ENCODE results near the gene POLR2L. TPM values are rescaled to one million over a fixed set of nuclear protein-coding genes. Genes with fewer than 3 reads are reported as not detected.
A peak's percentile ranks its signal among the peaks of the same experiment; 100 is the strongest.

Gene POLR2L
- total and polyA plus RNA-seq, 2 of the 13 experiments (the other 11 are each of a cell fraction or from before 2014, with no cell fraction given), result 104 to 114 TPM

DNA sequence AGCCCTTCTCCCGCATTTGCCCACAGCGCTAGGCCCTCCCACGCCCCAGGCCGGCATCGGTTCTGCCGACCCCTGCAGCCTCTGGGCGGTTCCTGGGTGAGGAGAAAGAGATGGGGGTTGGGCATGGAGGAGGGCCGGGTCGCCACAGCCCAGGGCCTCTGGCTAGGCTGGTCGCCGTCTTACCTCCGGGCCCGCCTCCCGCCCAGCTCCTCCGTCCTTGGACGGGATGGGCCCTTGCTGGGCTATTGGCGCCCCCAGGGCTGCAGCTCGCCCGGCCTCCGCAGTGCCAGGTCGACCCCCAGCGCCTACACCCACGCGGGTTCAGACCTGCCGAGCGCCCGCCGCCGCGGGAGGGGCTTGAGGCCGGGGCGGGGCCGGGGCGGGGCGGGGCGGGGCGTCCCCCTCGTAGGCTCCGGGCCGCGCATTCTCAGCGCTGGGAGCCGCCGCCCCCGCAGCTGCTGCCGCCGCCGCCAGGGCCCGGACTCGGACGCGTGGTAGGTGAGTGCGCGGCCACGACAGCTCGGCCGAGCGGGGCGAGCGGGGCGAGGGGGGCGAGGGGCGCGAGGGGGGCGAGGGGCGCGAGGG is 9.7 kb downstream of the POLR2L start, which contains the start of gene CD151:
TSS of gene CD151 (plus strand) at position 424 of the 585 bp plus-strand sequence. CDS start 3,118 bp downstream, outside the sequence.
- intact Hi-C loops (cut with micrococcal nuclease; ENCODE audit: unreplicated experiment) (no loop called here), in situ Hi-C loops (cut with HindIII; ENCODE audit: extremely low pct_ligation_motif_present, low pct_unique_long_range_greater_than_20kb) (no loop called here)
- FAIRE-seq (no peak), ATAC-seq (peak; percentile 7), DNase-seq (ENCODE audit: low spot score) (no peak)
- Histone ChIP-seq H3K36me3 (replicated peaks in 1 of 2; ENCODE audit: control insufficient read depth in 1 of 2, insufficient read depth in 2 of 2, low read length in 2 of 2) (peaks cover 4 to 10% of the 10 kb centered on the region in 2 experiments; a peak in 3 of 5 replicates), H3K79me2 (ENCODE audit: insufficient read depth, low read length) (peaks cover 11% of the 10 kb centered on the region), H3K9me3 (ENCODE audit: low read length) (no peaks in the 10 kb centered on the region), H3K27ac (ENCODE audit: extremely low read length, insufficient read depth, low read length) (peak within 1 kb of the TSS; percentile 61), H3K4me1 (ENCODE audit: insufficient read depth, low read length) (peaks cover 75% of the 10 kb centered on the region), H3K4me3 (replicated peaks in 1 of 3; ENCODE audit: insufficient read depth in 1 of 3, low read depth in 2 of 3, low read length in 3 of 3) (peak within 1 kb of the TSS; percentile 71 to 81 (median 77)), H3K4me2 (ENCODE audit: low read depth, low read length) (peak within 1 kb of the TSS; percentile 87), H4K20me1 (ENCODE audit: insufficient read depth, low read length) (peaks cover 7% of the 10 kb centered on the region; the same call in 1 of the 2 replicates), H3K27me3 (ENCODE audit: control insufficient read depth in 1 of 2, insufficient read depth in 2 of 2, low read length in 2 of 2) (no peaks in the 10 kb centered on the region), H2AFZ (ENCODE audit: low read length) (no peak within 1 kb of the TSS), H3K9ac (ENCODE audit: insufficient read depth, low read depth, low read length) (peak within 1 kb of the TSS; percentile 85)
- ChIA-PET POLR2A (interaction anchor here (1.0 to 16.1 kb wide), 3 partner anchors 9 to 37 kb away, joined by 4 to 264 read pairs (median 141); partner anchors contain the start of genes PNPLA2, POLR2L and TSPAN4), CTCF (ENCODE audit: low intra/inter-chr PET ratio, low total read pairs) (no interaction called here)
- WGBS (ENCODE audit: low lambda C conversion rate), result 4% methylated on average over 4 of the region's 67 CpGs
- BruUV-seq (replicated peaks), result no TSS peak
- TF ChIP-seq FOXC1 (CRISPR knock-in tag; IDR thresholded peaks at IDR 0.05; ENCODE audit: borderline replicate concordance) (no peak), ZNF274 (CRISPR knock-in tag; IDR thresholded peaks at IDR 0.05) (no peak), TEAD2 (CRISPR knock-in tag; IDR thresholded peaks at IDR 0.05) (no peak), ZNF354B (CRISPR knock-in tag; IDR thresholded peaks at IDR 0.05) (no peak), ZNF44 (CRISPR knock-in tag; IDR thresholded peaks at IDR 0.05) (no peak), SIN3B (IDR thresholded peaks at IDR 0.05; ENCODE audit: low read length) (no peak), PHF8 (CRISPR knock-in tag; IDR thresholded peaks at IDR 0.05) (peak; percentile 62), ZNF180 (CRISPR knock-in tag; IDR thresholded peaks at IDR 0.05; ENCODE audit: borderline replicate concordance, low read depth) (no peak), ZNF761 (CRISPR knock-in tag; conservative IDR thresholded peaks at IDR 0.05) (no peak), NBN (conservative IDR thresholded peaks at IDR 0.05) (no peak), NKX3-1 (CRISPR knock-in tag; IDR thresholded peaks at IDR 0.05) (no peak), RBFOX2 (IDR thresholded peaks at IDR 0.05; ENCODE audit: low read depth, low read length) (peak; percentile 51; the same call in 1 of the 2 replicates)
- TF ChIP-seq, protein P1, sequence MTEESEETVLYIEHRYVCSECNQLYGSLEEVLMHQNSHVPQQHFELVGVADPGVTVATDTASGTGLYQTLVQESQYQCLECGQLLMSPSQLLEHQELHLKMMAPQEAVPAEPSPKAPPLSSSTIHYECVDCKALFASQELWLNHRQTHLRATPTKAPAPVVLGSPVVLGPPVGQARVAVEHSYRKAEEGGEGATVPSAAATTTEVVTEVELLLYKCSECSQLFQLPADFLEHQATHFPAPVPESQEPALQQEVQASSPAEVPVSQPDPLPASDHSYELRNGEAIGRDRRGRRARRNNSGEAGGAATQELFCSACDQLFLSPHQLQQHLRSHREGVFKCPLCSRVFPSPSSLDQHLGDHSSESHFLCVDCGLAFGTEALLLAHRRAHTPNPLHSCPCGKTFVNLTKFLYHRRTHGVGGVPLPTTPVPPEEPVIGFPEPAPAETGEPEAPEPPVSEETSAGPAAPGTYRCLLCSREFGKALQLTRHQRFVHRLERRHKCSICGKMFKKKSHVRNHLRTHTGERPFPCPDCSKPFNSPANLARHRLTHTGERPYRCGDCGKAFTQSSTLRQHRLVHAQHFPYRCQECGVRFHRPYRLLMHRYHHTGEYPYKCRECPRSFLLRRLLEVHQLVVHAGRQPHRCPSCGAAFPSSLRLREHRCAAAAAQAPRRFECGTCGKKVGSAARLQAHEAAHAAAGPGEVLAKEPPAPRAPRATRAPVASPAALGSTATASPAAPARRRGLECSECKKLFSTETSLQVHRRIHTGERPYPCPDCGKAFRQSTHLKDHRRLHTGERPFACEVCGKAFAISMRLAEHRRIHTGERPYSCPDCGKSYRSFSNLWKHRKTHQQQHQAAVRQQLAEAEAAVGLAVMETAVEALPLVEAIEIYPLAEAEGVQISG (CRISPR knock-in tag; IDR thresholded peaks at IDR 0.05), result no peak
- TF ChIP-seq, protein P2, sequence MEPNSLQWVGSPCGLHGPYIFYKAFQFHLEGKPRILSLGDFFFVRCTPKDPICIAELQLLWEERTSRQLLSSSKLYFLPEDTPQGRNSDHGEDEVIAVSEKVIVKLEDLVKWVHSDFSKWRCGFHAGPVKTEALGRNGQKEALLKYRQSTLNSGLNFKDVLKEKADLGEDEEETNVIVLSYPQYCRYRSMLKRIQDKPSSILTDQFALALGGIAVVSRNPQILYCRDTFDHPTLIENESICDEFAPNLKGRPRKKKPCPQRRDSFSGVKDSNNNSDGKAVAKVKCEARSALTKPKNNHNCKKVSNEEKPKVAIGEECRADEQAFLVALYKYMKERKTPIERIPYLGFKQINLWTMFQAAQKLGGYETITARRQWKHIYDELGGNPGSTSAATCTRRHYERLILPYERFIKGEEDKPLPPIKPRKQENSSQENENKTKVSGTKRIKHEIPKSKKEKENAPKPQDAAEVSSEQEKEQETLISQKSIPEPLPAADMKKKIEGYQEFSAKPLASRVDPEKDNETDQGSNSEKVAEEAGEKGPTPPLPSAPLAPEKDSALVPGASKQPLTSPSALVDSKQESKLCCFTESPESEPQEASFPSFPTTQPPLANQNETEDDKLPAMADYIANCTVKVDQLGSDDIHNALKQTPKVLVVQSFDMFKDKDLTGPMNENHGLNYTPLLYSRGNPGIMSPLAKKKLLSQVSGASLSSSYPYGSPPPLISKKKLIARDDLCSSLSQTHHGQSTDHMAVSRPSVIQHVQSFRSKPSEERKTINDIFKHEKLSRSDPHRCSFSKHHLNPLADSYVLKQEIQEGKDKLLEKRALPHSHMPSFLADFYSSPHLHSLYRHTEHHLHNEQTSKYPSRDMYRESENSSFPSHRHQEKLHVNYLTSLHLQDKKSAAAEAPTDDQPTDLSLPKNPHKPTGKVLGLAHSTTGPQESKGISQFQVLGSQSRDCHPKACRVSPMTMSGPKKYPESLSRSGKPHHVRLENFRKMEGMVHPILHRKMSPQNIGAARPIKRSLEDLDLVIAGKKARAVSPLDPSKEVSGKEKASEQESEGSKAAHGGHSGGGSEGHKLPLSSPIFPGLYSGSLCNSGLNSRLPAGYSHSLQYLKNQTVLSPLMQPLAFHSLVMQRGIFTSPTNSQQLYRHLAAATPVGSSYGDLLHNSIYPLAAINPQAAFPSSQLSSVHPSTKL (CRISPR knock-in tag; IDR thresholded peaks at IDR 0.05), result no peak
- TF ChIP-seq, protein P3, sequence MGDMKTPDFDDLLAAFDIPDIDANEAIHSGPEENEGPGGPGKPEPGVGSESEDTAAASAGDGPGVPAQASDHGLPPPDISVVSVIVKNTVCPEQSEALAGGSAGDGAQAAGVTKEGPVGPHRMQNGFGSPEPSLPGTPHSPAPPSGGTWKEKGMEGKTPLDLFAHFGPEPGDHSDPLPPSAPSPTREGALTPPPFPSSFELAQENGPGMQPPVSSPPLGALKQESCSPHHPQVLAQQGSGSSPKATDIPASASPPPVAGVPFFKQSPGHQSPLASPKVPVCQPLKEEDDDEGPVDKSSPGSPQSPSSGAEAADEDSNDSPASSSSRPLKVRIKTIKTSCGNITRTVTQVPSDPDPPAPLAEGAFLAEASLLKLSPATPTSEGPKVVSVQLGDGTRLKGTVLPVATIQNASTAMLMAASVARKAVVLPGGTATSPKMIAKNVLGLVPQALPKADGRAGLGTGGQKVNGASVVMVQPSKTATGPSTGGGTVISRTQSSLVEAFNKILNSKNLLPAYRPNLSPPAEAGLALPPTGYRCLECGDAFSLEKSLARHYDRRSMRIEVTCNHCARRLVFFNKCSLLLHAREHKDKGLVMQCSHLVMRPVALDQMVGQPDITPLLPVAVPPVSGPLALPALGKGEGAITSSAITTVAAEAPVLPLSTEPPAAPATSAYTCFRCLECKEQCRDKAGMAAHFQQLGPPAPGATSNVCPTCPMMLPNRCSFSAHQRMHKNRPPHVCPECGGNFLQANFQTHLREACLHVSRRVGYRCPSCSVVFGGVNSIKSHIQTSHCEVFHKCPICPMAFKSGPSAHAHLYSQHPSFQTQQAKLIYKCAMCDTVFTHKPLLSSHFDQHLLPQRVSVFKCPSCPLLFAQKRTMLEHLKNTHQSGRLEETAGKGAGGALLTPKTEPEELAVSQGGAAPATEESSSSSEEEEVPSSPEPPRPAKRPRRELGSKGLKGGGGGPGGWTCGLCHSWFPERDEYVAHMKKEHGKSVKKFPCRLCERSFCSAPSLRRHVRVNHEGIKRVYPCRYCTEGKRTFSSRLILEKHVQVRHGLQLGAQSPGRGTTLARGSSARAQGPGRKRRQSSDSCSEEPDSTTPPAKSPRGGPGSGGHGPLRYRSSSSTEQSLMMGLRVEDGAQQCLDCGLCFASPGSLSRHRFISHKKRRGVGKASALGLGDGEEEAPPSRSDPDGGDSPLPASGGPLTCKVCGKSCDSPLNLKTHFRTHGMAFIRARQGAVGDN (CRISPR knock-in tag; IDR thresholded peaks at IDR 0.05), result no peak; the same call in none of the 2 replicates
